Measurements from ENCODE around the gene TCF12.

Gene TCF12

GRCh38 chr15:57323806-57324589 lies 405.6 kb downstream of the TCF12 start:
- DNase-seq (ENCODE audit: low read depth): no peak
- no peaks in the 10 kb centered on the region for H3K27me3 ChIP-seq (replicated peaks; ENCODE audit: control insufficient read depth, insufficient read depth, low read length)

GRCh38 chr15:57324590-57324890 lies 406.1 kb downstream of the TCF12 start:
- no peaks in the 10 kb centered on the region for H3K9me3 ChIP-seq (ENCODE audit: control insufficient read depth, low read length)
- H3K27me3 ChIP-seq (replicated peaks; ENCODE audit: control insufficient read depth, insufficient read depth, low read length): no peaks in the 10 kb centered on the region
- H3K36me3 ChIP-seq (ENCODE audit: control insufficient read depth, insufficient read depth, low read length, severe bottlenecking): no peaks in the 10 kb centered on the region
- H3K4me1 ChIP-seq (ENCODE audit: control insufficient read depth, insufficient read depth, low read length): peaks cover 17% of the 10 kb centered on the region
- H3K9ac ChIP-seq (ENCODE audit: low read length): no peak overlapping the region
- H3K4me3 ChIP-seq (ENCODE audit: low read length): no peak overlapping the region
- DNase-seq (ENCODE audit: low read depth): no peak

More at GRCh38 chr15:57323806-57324589, 405.6 kb downstream of the TCF12 start:
- Histone ChIP-seq H3K4me3 (ENCODE audit: low read length) (no peak overlapping the region), H3K9me3 (ENCODE audit: control insufficient read depth, low read length) (no peaks in the 10 kb centered on the region), H3K9ac (ENCODE audit: low read length) (no peak overlapping the region), H3K36me3 (ENCODE audit: control insufficient read depth, insufficient read depth, low read length, severe bottlenecking) (no peaks in the 10 kb centered on the region), H3K4me1 (ENCODE audit: control insufficient read depth, insufficient read depth, low read length) (peaks cover 17% of the 10 kb centered on the region)

GRCh38 chr15:57324944-57325679 lies 406.7 kb downstream of the TCF12 start:
- DNase-seq (ENCODE audit: low read depth): no peak
- H3K27me3 ChIP-seq (replicated peaks; ENCODE audit: control insufficient read depth, insufficient read depth, low read length): no peaks in the 10 kb centered on the region

GRCh38 chr15:57326196-57326595 lies 407.8 kb downstream of the TCF12 start:
- Histone ChIP-seq H3K27me3 (replicated peaks; ENCODE audit: control insufficient read depth, insufficient read depth, low read length) (no peaks in the 10 kb centered on the region), H3K4me1 (ENCODE audit: control insufficient read depth, insufficient read depth, low read length) (peaks cover 7% of the 10 kb centered on the region), H3K4me3 (ENCODE audit: low read length) (no peak overlapping the region), H3K9ac (ENCODE audit: low read length) (no peak overlapping the region), H3K36me3 (ENCODE audit: control insufficient read depth, insufficient read depth, low read length, severe bottlenecking) (no peaks in the 10 kb centered on the region), H3K9me3 (ENCODE audit: control insufficient read depth, low read length) (no peaks in the 10 kb centered on the region)
- no peak for DNase-seq (ENCODE audit: low read depth)

More at GRCh38 chr15:57324944-57325679, 406.7 kb downstream of the TCF12 start:
- no peaks in the 10 kb centered on the region for H3K9me3 ChIP-seq (ENCODE audit: control insufficient read depth, low read length)
- H3K4me3 ChIP-seq (ENCODE audit: low read length): no peak overlapping the region
- no peak overlapping the region for H3K9ac ChIP-seq (ENCODE audit: low read length)
- H3K36me3 ChIP-seq (ENCODE audit: control insufficient read depth, insufficient read depth, low read length, severe bottlenecking): no peaks in the 10 kb centered on the region
- peaks cover 17% of the 10 kb centered on the region for H3K4me1 ChIP-seq (ENCODE audit: control insufficient read depth, insufficient read depth, low read length)

GRCh38 chr15:57327985-57328471 lies 409.6 kb downstream of the TCF12 start:
- Histone ChIP-seq H3K27me3 (replicated peaks; ENCODE audit: control insufficient read depth, insufficient read depth, low read length) (peaks cover 12% of the 10 kb centered on the region), H3K4me3 (ENCODE audit: low read length) (peak overlapping the region; percentile 28), H3K9ac (ENCODE audit: low read length) (no peak overlapping the region), H3K36me3 (ENCODE audit: control insufficient read depth, insufficient read depth, low read length, severe bottlenecking) (no peaks in the 10 kb centered on the region), H3K4me1 (ENCODE audit: control insufficient read depth, insufficient read depth, low read length) (peaks cover 6% of the 10 kb centered on the region), H3K9me3 (ENCODE audit: control insufficient read depth, low read length) (no peaks in the 10 kb centered on the region)
- DNase-seq (ENCODE audit: low read depth): peak; percentile 86

- H3K9ac ChIP-seq (ENCODE audit: low read length): no peak overlapping the region
- H3K4me1 ChIP-seq (ENCODE audit: control insufficient read depth, insufficient read depth, low read length): peaks cover 6% of the 10 kb centered on the region
- H3K9me3 ChIP-seq (ENCODE audit: control insufficient read depth, low read length): no peaks in the 10 kb centered on the region
- H3K4me3 ChIP-seq (ENCODE audit: low read length): peak overlapping the region; percentile 28
- DNase-seq (ENCODE audit: low read depth): no peak
- H3K36me3 ChIP-seq (ENCODE audit: control insufficient read depth, insufficient read depth, low read length, severe bottlenecking): no peaks in the 10 kb centered on the region
- peaks cover 12% of the 10 kb centered on the region for H3K27me3 ChIP-seq (replicated peaks; ENCODE audit: control insufficient read depth, insufficient read depth, low read length)
Observed at GRCh38 chr15:57328479-57328878, 410.0 kb downstream of the TCF12 start.

- Histone ChIP-seq H3K9me3 (ENCODE audit: control insufficient read depth, low read length) (no peaks in the 10 kb centered on the region), H3K27me3 (replicated peaks; ENCODE audit: control insufficient read depth, insufficient read depth, low read length) (peaks cover 12% of the 10 kb centered on the region), H3K9ac (ENCODE audit: low read length) (no peak overlapping the region), H3K36me3 (ENCODE audit: control insufficient read depth, insufficient read depth, low read length, severe bottlenecking) (no peaks in the 10 kb centered on the region), H3K4me1 (ENCODE audit: control insufficient read depth, insufficient read depth, low read length) (peaks cover 6% of the 10 kb centered on the region), H3K4me3 (ENCODE audit: low read length) (peak overlapping the region; percentile 28)
- no peak for DNase-seq (ENCODE audit: low read depth)
Observed at GRCh38 chr15:57328897-57329296, 410.5 kb downstream of the TCF12 start.

- Histone ChIP-seq H3K4me3 (ENCODE audit: low read length) (no peak overlapping the region), H3K4me1 (ENCODE audit: control insufficient read depth, insufficient read depth, low read length) (peaks cover 6% of the 10 kb centered on the region), H3K36me3 (ENCODE audit: control insufficient read depth, insufficient read depth, low read length, severe bottlenecking) (no peaks in the 10 kb centered on the region), H3K27me3 (replicated peaks; ENCODE audit: control insufficient read depth, insufficient read depth, low read length) (peaks cover 12% of the 10 kb centered on the region), H3K9ac (ENCODE audit: low read length) (no peak overlapping the region), H3K9me3 (ENCODE audit: control insufficient read depth, low read length) (no peaks in the 10 kb centered on the region)
- DNase-seq (ENCODE audit: low read depth): no peak
Observed at GRCh38 chr15:57329582-57330367, 411.3 kb downstream of the TCF12 start.

GRCh38 chr15:57330619-57331340 lies 412.3 kb downstream of the TCF12 start:
- H3K9me3 ChIP-seq (ENCODE audit: control insufficient read depth, low read length): no peaks in the 10 kb centered on the region
- no peak for DNase-seq (ENCODE audit: low read depth)
- H3K4me1 ChIP-seq (ENCODE audit: control insufficient read depth, insufficient read depth, low read length): peaks cover 6% of the 10 kb centered on the region
- no peak overlapping the region for H3K4me3 ChIP-seq (ENCODE audit: low read length)
- no peaks in the 10 kb centered on the region for H3K36me3 ChIP-seq (ENCODE audit: control insufficient read depth, insufficient read depth, low read length, severe bottlenecking)
- peaks cover 12% of the 10 kb centered on the region for H3K27me3 ChIP-seq (replicated peaks; ENCODE audit: control insufficient read depth, insufficient read depth, low read length)
- H3K9ac ChIP-seq (ENCODE audit: low read length): no peak overlapping the region

- H3K4me3 ChIP-seq (ENCODE audit: low read length): no peak overlapping the region
- no peak overlapping the region for H3K9ac ChIP-seq (ENCODE audit: low read length)
- no peaks in the 10 kb centered on the region for H3K9me3 ChIP-seq (ENCODE audit: control insufficient read depth, low read length)
- H3K4me1 ChIP-seq (ENCODE audit: control insufficient read depth, insufficient read depth, low read length): peaks cover 6% of the 10 kb centered on the region
- no peak for DNase-seq (ENCODE audit: low read depth)
- H3K27me3 ChIP-seq (replicated peaks; ENCODE audit: control insufficient read depth, insufficient read depth, low read length): peaks cover 12% of the 10 kb centered on the region
- H3K36me3 ChIP-seq (ENCODE audit: control insufficient read depth, insufficient read depth, low read length, severe bottlenecking): no peaks in the 10 kb centered on the region
Observed at GRCh38 chr15:57332326-57332725, 413.9 kb downstream of the TCF12 start.
